Fibroblast of skin of left biceps (primary cell): ENCODE data around the gene ZBTB16.

Experiments
- DNase-seq, 2 experiments: peaks; one replicate each; pipeline ENCODE4 v3.0.0-alpha.2; 2013; ENCODE audit warnings: low read depth in 2 of 2

ZBTB16 gene

DNA sequence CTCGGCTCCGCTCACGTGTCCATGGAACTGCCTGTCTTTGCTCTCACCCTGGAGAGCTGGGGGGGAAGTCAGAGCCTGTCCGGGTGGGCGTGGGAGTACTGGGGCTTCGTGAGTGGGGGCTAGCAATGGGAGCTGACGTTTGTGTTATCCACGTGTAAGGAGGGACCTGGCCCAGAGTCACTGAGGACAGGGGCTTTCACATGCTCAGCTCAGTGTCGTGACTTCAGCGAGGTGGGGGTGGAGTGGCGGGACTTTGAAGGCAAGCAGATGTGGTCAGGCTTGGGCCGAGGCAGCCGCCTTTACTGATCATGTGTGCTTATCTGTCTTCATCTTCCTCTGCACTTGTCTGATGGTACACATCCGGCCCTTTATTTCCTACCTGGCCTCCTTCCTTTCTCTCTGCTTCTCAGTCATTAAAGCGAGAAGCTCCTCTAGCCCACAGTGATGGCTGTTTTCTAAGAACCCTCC, 123.6 kb downstream of the ZBTB16 start:
- DNase-seq: no peak

DNA sequence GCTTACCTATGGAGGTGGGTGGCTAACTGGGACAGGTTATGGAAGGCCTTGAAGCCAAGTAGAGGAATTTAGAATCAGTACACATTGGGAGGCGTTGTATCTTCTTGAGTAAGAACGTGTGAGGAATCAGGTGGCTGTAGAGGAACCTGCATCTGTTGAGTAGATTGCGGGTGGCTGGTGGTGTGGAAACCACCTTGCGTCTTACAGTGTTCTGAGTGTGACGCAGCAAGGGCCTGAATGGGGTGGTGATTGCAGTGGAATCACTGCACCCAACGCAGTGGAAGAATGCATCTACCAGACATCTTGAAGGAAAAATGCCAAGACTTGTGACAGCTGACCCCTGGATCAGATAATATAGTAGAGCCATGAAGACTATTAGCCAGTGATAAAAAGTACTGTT, 125.9 kb downstream of the ZBTB16 start:
- DNase-seq: no peak

DNA sequence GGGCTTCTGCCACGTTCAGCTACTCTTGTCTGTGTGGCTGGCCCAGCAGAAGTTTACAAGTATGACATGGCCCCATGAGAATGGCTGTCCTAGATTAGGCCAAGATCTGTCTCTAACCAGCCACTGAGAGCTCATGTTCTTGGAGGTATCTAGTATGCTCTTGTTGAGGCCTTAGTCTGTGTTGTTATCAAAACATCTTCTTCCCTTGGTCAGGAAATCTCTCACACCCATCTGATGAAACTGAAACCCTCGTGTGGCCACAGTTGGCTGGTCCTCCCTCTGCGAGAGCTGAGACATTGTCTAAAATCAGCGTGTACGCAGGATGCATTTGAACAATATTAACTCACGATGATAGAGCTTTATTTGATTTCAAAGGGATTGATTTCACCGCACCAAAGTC, 127.7 kb downstream of the ZBTB16 start:
- DNase-seq: no peak

GRCh38 chr11:114188851-114189570, 129.5 kb downstream of the ZBTB16 start:
- no peak for DNase-seq

DNA sequence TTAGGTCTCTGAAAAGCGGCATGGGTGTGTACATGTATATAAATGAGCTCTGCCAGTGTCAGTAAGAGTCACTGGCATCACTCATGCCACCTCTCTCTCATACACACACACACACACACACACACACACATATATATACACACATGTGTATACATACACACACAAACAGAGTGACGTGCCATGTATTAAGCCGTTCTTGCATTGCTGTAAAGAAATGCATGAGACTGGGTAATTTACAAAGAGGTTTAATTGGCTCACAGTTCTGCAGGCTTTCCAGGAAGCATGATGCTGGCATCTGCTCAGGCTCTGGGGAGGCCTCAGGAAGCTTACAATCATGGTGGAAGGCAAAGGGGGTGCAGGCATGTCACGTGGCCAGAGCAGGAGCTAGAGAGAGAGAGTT, 131.1 kb downstream of the ZBTB16 start:
- DNase-seq: no peak

GRCh38 chr11:114191893-114192292, 132.4 kb downstream of the ZBTB16 start:
- no peak for DNase-seq

DNA sequence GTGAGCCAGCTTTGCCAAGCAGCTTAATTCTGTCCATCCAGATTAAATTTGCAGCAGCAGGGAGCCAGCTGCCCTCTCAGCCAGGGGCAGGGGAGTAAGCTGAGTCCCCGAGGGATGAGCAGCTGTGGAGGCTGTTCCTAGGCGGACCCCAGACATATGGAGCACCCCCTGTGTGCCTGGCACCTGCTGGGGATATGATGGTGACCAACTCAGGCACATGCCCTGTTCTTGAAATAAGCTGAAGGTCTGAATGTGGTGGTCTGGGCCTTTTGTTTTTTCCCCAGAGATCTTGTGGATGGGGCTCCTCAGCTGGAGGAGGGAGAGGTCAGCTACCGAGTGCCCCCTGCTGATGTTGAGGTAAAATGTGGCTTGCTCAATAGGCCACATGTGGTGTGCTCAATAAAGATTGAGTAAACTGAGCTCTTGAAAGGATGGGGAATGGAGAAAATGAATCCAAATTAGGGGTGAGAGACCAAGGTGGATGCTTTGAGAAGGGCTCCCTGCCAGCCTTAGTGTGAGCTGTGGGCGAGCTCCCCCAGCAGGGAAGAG, 133.4 kb downstream of the ZBTB16 start:
- no peak for DNase-seq

DNA sequence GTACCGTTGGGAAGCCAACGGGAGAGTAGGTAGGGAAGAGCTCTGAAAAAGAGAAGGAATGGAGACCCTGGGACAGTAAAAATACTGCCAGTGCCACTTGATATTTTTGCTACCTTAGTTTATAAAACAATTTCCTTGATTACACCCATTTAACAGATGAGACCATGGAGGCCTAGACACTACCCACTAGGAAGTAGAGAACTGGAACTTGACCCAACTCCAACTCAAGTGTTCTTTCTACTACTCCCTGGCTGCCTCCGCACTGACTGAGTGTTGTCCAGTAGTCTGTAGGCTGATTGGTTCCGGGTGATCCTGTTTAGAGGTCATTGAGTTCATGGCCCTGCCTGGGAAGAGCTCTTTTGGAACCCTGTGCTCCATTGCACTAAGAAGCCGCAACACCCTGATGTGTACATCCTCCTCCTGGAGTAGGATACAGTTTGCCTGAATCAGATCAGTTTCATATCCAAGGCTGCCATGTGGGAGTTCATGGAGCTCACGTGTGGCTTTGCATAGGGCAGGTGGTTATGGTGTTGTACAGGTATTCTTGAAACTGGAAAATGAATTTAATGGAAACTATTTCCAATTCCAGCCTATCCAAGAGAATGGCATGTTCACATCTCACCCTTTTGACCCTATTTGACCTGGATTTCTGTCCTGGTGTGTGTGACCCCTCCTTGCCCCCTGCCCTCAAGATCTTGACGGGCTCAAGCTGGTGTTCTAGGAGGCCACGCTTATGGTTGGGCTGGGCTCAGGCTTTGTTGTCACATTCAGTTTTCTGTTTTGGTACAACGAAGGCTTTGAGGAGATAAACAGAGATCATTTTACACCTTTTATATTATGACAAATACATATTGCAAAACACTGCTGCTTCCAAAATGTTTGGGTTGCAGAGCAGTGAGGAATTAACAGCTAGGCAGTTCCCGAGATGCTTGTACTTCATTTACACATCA, 134.5 kb downstream of the ZBTB16 start:
- no peak for DNase-seq

GRCh38 chr11:114194702-114195101, 135.2 kb downstream of the ZBTB16 start:
- DNase-seq: no peak

DNA sequence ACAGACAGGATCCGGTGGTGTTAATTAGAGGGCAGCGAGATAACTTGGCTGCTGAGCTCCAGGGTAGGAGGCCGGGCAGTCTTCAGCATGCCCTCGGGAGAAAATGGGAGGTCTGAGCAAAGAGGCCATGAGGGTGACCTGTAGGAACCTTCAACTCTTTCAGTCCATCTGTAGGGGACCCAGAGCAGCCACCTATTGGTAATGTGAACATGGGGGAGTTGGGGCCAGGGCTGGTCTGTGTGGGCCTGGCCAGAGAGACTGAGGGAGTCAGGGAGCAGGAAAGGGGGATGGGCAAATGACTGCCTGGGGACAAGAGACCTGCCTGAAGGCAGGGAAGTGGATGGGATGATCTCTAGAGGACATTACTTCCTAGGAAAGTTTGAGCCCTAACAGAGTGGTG, 135.6 kb downstream of the ZBTB16 start:
- DNase-seq: no peak

GRCh38 chr11:114195981-114196731, 136.6 kb downstream of the ZBTB16 start:
- no peak for DNase-seq

GRCh38 chr11:114196997-114197703, 137.6 kb downstream of the ZBTB16 start:
- no peak for DNase-seq

DNA sequence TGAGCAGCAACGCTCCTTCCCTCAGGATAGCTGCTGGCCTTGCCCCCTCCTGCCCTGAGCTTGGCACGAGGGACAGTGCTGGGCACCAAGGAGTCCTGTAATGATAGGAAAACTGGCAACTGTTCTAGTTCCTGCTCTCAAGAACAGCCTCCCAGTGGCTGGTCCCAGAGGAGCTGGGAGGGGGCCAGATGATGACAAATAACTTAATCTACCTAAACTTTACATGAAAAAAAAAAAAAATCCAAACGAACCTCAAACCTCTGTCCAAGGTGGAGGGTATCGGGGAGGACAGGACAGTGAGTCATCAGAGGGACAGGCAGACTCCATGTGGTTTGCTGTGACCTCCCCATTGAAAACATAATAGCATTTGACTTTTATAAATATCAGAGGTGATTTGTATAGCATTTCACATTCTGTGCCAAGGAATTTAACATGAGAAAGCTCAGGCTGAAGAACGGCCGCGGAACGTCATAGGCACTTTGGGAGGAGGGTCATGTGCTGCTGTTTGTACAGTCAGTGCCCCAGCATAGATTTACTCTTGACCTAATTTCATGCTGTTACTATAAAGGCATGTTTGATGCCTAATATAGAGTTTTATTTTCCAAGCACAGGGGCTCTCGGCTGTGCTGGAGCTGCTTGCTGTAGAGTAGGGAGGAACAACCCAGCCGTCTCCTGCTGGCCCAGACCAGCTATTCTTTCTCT, 138.4 kb downstream of the ZBTB16 start:
- DNase-seq: peak; percentile 20 to 37

- no peak for DNase-seq
Observed at GRCh38 chr11:114199051-114199450, 139.5 kb downstream of the ZBTB16 start.

GRCh38 chr11:114200351-114201133, 141.0 kb downstream of the ZBTB16 start:
- DNase-seq: no peak

DNA sequence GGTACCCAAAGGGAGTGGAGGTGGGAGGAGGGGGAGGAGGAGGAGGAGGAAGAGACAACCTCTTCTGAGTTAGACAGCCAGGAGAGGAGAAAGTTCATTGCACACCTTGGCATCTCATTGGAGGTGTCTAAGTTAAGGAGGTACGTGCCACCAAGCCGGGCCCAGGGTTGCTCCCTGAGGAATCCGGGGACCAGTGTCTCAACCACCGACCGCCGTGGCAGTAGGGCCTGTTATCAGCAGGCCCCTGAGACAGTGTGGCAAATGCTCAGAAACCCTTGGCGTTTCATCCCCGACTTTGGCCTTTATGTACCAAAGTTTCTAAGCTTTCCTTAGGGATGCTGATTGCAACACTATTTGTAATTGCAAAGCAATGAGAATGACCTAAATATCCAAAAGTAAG, 141.7 kb downstream of the ZBTB16 start:
- no peak for DNase-seq

DNA sequence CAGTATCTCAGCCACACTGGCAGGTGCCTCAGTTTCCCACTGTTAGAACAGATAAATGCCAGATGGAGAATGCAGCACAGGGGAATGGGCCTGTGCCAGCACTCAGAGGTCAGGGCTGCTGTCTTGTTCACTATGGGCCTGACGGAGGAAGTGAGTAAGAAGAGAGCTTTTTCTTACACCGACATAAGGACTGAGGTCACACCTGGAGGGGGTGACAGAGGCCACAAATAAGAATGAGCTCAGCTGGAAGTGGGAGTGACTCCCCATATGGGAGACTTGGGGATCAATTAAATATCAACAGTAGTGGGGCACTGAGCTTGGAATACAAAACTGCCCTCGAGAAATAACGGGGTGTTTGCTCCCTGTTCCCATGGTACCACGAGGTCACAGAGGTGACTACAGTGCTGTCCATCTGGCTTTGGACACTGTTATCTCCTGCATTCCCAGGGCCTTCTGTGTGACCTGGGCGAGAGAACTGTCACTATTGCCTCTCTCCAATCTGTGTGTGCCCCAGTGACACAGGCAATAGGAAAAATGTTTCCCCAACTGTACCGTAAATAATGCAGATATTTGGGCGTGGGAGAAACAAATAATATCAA, 142.6 kb downstream of the ZBTB16 start:
- DNase-seq: no peak

DNA sequence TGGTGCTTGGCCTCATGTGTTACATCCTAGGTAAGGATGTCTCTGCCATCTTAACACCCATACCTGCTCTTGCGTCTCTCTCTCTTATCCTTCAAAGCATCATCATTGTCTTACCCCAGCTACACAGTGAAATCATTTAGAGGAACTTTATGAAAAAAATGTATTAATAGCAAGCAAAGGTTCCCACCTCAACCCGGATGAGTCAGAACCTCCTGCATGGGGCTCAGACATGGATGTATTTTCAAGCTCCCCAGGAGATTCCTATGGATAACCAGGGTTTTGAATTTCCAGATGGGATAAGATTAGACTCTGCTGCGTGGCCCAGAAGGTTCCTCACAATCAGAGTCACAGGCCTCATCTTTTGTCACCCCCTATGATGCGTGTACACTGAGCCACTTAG, 147.6 kb downstream of the ZBTB16 start:
- no peak for DNase-seq

GRCh38 chr11:114208377-114208776, 148.9 kb downstream of the ZBTB16 start:
- no peak for DNase-seq
